HepG2 (cell line): Measurements from ENCODE around the gene HINT1. TPM values are rescaled to one million over a fixed set of nuclear protein-coding genes. Genes with fewer than 3 reads are reported as not detected.

Experiments used
- FOSL1 ChIP-seq: sonication (generic); formaldehyde crosslinking; IDR thresholded peaks from 2 replicates; pipeline ENCODE4 v1.9.0; 2021; ENCODE audit warnings: missing genetic modification reagents, borderline replicate concordance
- FOSL2 ChIP-seq: sonication (generic); formaldehyde crosslinking; IDR thresholded peaks from 2 replicates; pipeline ENCODE4 v1.4.0; 2020; ENCODE audit warnings: missing genetic modification reagents
- KLF11 ChIP-seq: IDR thresholded peaks from 2 replicates; pipeline ENCODE4 v1.6.1; 2016; ENCODE audit warnings: missing compliant biosample characterization
- MEIS2 ChIP-seq: sonication (generic); formaldehyde crosslinking; IDR thresholded peaks from 2 replicates; pipeline ENCODE4 v1.9.0; 2021; ENCODE audit warnings: mild to moderate bottlenecking, missing genetic modification reagents
- NFE2L1 ChIP-seq: sonication (generic); formaldehyde crosslinking; IDR thresholded peaks from 2 replicates; pipeline ENCODE4 v1.4.0; 2020; ENCODE audit warnings: missing genetic modification reagents, mild to moderate bottlenecking, borderline replicate concordance
- NR2C2 ChIP-seq: sonication (generic); formaldehyde crosslinking; IDR thresholded peaks from 2 replicates; pipeline ENCODE4 v1.4.0; 2020; ENCODE audit warnings: missing genetic modification reagents, mild to moderate bottlenecking, moderate library complexity, borderline replicate concordance
- PAF1 ChIP-seq: IDR thresholded peaks from 2 replicates; pipeline ENCODE4 v1.6.1; 2016; ENCODE audit warnings: missing genetic modification reagents, missing compliant biosample characterization
- SP1 ChIP-seq, 2 experiments: fragments of 450-650 bp in 1 of 2; sonication (generic) in 1 of 2; formaldehyde crosslinking in 1 of 2; IDR thresholded peaks; 2 replicates each; pipeline versions ENCODE4 v1.4.0 to v1.6.1; 2016 to 2020; ENCODE audit warnings: missing genetic modification reagents in 1 of 2
- SRY ChIP-seq: sonication (generic); formaldehyde crosslinking; IDR thresholded peaks from 2 replicates; pipeline ENCODE4 v1.8.0; 2022; ENCODE audit warnings: mild to moderate bottlenecking, missing genetic modification reagents
- TCF7 ChIP-seq: sonication (generic); IDR thresholded peaks from 2 replicates; pipeline ENCODE4 v1.6.1; 2016; ENCODE audit warnings: antibody characterized with exemption, low read depth
- ZBTB37 ChIP-seq: sonication (generic); formaldehyde crosslinking; IDR thresholded peaks from 2 replicates; pipeline ENCODE4 v1.4.0; 2020; ENCODE audit warnings: mild to moderate bottlenecking, missing genetic modification reagents
- ZFP36 ChIP-seq: fragments of 150-350 bp; IDR thresholded peaks from 2 replicates; pipeline ENCODE4 v1.6.1; 2018; ENCODE audit warnings: borderline replicate concordance, low read length, low read depth; ENCODE audit not compliant: partially characterized antibody
- ZFP41 ChIP-seq: sonication (generic); formaldehyde crosslinking; IDR thresholded peaks from 2 replicates; pipeline ENCODE4 v1.4.0; 2020; ENCODE audit warnings: mild to moderate bottlenecking, missing genetic modification reagents, borderline replicate concordance
- ZFP91 ChIP-seq: sonication (generic); formaldehyde crosslinking; IDR thresholded peaks from 2 replicates; pipeline ENCODE4 v1.9.0; 2022; ENCODE audit warnings: missing genetic modification reagents, mild to moderate bottlenecking, borderline replicate concordance
- ZNF557 ChIP-seq: sonication (generic); formaldehyde crosslinking; IDR thresholded peaks from 2 replicates; pipeline ENCODE4 v1.4.0; 2020; ENCODE audit warnings: missing genetic modification reagents
- ZNF570 ChIP-seq: sonication (generic); formaldehyde crosslinking; IDR thresholded peaks from 2 replicates; pipeline ENCODE4 v1.4.0; 2020; ENCODE audit warnings: mild to moderate bottlenecking, missing genetic modification reagents, borderline replicate concordance
- ZNF670 ChIP-seq: sonication (generic); formaldehyde crosslinking; IDR thresholded peaks from 2 replicates; pipeline ENCODE4 v1.8.0; 2022; ENCODE audit warnings: mild to moderate bottlenecking, missing genetic modification reagents, borderline replicate concordance
- ZNF724P ChIP-seq: sonication (generic); formaldehyde crosslinking; IDR thresholded peaks from 2 replicates; pipeline ENCODE4 v1.8.0; 2022; ENCODE audit warnings: missing genetic modification reagents, borderline replicate concordance
- polyA plus RNA-seq, 8 experiments: library from polyadenylated mRNA; depleted of rRNA in 3 of 8; stranded (reverse) in 7 of 8; unstranded in 1 of 8; fragments of >200 nt; fragmentation: Illumina TruSeq in 4 of 8; extraction: Trizol in 4 of 8; gene quantifications; 2 replicates each; pipeline versions ENCODE4 v1.2.1 to v1.2.3, GENCODE V29; 2011 to 2016; ENCODE audit warnings: low read depth in 4 of 8, missing spikeins in 1 of 8, mixed read lengths in 1 of 8; ENCODE audit not compliant: insufficient read depth in 1 of 8
- total RNA-seq, 5 experiments: library from RNA; depleted of rRNA; stranded (reverse); fragments of >200 nt; fragmentation: Illumina TruSeq; extraction: Trizol; gene quantifications; 2 replicates each; pipeline ENCODE4 v1.2.3, GENCODE V29; 2016; ENCODE audit warnings: low read depth in 1 of 5
- TF ChIP-seq, protein P1 (sequence below): sonication (generic); formaldehyde crosslinking; IDR thresholded peaks from 2 replicates; pipeline ENCODE4 v1.9.0; 2021; ENCODE audit warnings: missing genetic modification reagents, borderline replicate concordance
- TF ChIP-seq, protein P2 (sequence below): sonication (generic); formaldehyde crosslinking; IDR thresholded peaks from 2 replicates; pipeline ENCODE4 v1.4.0; 2020; ENCODE audit warnings: missing genetic modification reagents, borderline replicate concordance

The HINT1 gene
- total and polyA plus RNA-seq, 2 of the 13 experiments (the other 11 are each of a cell fraction or from before 2014, with no cell fraction given), result 428 to 997 TPM

DNA sequence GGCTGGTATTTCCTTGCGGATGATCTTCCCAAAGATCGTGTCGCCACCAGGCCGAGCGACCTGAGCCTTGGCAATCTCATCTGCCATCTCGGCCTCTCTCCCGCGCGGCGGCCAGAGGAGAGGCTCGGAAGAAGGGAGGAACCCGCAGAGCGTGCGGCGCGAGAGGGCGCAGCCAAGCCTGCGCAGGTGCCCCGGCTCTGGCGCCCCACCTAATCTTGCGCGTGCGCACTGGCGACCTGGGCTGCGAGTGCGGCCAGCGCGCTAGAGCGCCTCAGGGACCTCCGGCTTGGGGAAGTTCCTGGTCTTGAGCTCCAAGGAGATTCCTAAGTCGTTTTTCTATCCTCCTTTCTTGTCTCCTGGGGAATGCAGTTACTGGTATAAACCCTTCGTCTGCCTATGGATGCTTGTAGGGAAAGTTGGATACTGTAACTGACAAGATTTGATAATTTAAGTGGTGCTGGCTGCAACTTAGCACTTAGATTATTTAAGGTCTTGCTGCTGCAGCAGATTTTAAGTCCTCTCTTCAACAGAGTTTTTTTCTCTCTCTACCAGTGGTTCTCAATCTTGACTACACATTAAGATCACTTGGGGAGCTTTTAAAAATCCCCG lies at the start of gene HINT1 (continued):
- no peak for TF ChIP-seq ZFP41
- no peak for TF ChIP-seq ZNF570 (CRISPR knock-in tag)
- TF ChIP-seq FOSL2 (CRISPR knock-in tag), result no peak
- no peak for TF ChIP-seq ZNF724P (CRISPR knock-in tag)
- TF ChIP-seq MEIS2 (CRISPR knock-in tag), result no peak
- TF ChIP-seq ZBTB37 (CRISPR knock-in tag), result no peak
- no peak for TF ChIP-seq ZNF557 (CRISPR knock-in tag)
- no peak for TF ChIP-seq NFE2L1 (CRISPR knock-in tag)
- 0 out of 2 replicates have a peak, but pooled peaks have one; percentile 6 for TF ChIP-seq FOSL1 (CRISPR knock-in tag)
- no peak for TF ChIP-seq PAF1 (CRISPR knock-in tag)
- no peak for TF ChIP-seq TCF7
- peak; percentile 76; the same call in 1 of the 2 replicates for TF ChIP-seq ZFP91 (CRISPR knock-in tag)
- TF ChIP-seq ZNF670 (CRISPR knock-in tag), result no peak
- no peak for TF ChIP-seq ZFP36
- peak; percentile 47 for TF ChIP-seq NR2C2 (CRISPR knock-in tag)
- TF ChIP-seq, protein P1, sequence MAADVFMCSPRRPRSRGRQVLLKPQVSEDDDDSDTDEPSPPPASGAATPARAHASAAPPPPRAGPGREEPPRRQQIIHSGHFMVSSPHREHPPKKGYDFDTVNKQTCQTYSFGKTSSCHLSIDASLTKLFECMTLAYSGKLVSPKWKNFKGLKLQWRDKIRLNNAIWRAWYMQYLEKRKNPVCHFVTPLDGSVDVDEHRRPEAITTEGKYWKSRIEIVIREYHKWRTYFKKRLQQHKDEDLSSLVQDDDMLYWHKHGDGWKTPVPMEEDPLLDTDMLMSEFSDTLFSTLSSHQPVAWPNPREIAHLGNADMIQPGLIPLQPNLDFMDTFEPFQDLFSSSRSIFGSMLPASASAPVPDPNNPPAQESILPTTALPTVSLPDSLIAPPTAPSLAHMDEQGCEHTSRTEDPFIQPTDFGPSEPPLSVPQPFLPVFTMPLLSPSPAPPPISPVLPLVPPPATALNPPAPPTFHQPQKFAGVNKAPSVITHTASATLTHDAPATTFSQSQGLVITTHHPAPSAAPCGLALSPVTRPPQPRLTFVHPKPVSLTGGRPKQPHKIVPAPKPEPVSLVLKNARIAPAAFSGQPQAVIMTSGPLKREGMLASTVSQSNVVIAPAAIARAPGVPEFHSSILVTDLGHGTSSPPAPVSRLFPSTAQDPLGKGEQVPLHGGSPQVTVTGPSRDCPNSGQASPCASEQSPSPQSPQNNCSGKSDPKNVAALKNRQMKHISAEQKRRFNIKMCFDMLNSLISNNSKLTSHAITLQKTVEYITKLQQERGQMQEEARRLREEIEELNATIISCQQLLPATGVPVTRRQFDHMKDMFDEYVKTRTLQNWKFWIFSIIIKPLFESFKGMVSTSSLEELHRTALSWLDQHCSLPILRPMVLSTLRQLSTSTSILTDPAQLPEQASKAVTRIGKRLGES (CRISPR knock-in tag), result no peak
- TF ChIP-seq SP1 (IDR thresholded peaks at IDR 0.05), result no peak
- TF ChIP-seq SP1 (CRISPR knock-in tag; IDR thresholded peaks at IDR 0.05), result no peak
- TF ChIP-seq, protein P2, sequence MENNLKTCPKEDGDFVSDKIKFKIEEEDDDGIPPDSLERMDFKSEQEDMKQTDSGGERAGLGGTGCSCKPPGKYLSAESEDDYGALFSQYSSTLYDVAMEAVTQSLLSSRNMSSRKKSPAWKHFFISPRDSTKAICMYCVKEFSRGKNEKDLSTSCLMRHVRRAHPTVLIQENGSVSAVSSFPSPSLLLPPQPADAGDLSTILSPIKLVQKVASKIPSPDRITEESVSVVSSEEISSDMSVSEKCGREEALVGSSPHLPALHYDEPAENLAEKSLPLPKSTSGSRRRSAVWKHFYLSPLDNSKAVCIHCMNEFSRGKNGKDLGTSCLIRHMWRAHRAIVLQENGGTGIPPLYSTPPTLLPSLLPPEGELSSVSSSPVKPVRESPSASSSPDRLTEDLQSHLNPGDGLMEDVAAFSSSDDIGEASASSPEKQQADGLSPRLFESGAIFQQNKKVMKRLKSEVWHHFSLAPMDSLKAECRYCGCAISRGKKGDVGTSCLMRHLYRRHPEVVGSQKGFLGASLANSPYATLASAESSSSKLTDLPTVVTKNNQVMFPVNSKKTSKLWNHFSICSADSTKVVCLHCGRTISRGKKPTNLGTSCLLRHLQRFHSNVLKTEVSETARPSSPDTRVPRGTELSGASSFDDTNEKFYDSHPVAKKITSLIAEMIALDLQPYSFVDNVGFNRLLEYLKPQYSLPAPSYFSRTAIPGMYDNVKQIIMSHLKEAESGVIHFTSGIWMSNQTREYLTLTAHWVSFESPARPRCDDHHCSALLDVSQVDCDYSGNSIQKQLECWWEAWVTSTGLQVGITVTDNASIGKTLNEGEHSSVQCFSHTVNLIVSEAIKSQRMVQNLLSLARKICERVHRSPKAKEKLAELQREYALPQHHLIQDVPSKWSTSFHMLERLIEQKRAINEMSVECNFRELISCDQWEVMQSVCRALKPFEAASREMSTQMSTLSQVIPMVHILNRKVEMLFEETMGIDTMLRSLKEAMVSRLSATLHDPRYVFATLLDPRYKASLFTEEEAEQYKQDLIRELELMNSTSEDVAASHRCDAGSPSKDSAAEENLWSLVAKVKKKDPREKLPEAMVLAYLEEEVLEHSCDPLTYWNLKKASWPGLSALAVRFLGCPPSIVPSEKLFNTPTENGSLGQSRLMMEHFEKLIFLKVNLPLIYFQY (CRISPR knock-in tag), result no peak
- no peak for TF ChIP-seq KLF11
- peak; percentile 63; the same call in 1 of the 2 replicates for TF ChIP-seq SRY (CRISPR knock-in tag)
